A549 (cell line): ENCODE data around the gene LIPA. TPM values are rescaled to one million over a fixed set of nuclear protein-coding genes. Genes with fewer than 3 reads are reported as not detected.

Source experiments
- ATAC-seq, 2 experiments: fragments of 200-7000 bp in 1 of 2; fragments of >200 bp in 1 of 2; cut with Nextera tagmentation in 1 of 2; cut with Tn5 transposase in 1 of 2; 3 replicates each; pipeline versions ENCODE4 v1.8.0 to v1.9.1; 2018 to 2020; ENCODE audit warnings: mild to moderate bottlenecking in 1 of 2, moderate library complexity in 1 of 2
- CTCF ChIA-PET: fragments of 300-600 bp; sonication (Branson Sonifier 250); formaldehyde crosslinking; extraction: SDS; loops from one replicate; lab custom pipeline; 2021; ENCODE audit warnings: antibody characterized with exemption, inconsistent platforms; lab: Yijun Ruan, JAX
- POLR2A ChIA-PET: fragments of 350-600 bp; formaldehyde crosslinking; extraction: SDS; loops from one replicate; lab custom pipeline; 2021; ENCODE audit warnings: antibody characterized with exemption, inconsistent platforms; lab: Yijun Ruan, JAX
- DNase-seq, 2 experiments: peaks; one replicate each; pipeline versions ENCODE4 v3.0.0 to v3.0.0-alpha.2; 2011 to 2016; ENCODE audit warnings: low read depth in 1 of 2, low spot score in 1 of 2
- FAIRE-seq: peaks from 2 replicates; lab custom pipeline; 2011; peaks lifted over from hg19 to GRCh38; lab: Jason Lieb, UNC
- H3K27ac ChIP-seq, 2 experiments: fragments of >200 bp; sonication (Bioruptor Twin); formaldehyde crosslinking; 3 replicates each; pipeline ENCODE4 v1.5.1; 2016 to 2017
- H3K4me1 ChIP-seq: fragments of >200 bp; sonication (Bioruptor Twin); formaldehyde crosslinking; 3 replicates; pipeline ENCODE4 v1.6.1; 2016
- H3K4me2 ChIP-seq: fragments of >200 bp; sonication (Bioruptor Twin); formaldehyde crosslinking; 3 replicates; pipeline ENCODE4 v1.6.1; 2016
- H3K4me3 ChIP-seq: fragments of >200 bp; sonication (Bioruptor Twin); formaldehyde crosslinking; 3 replicates; pipeline ENCODE4 v1.5.1; 2016
- H3K9me3 ChIP-seq: fragments of >200 bp; sonication (Bioruptor Twin); formaldehyde crosslinking; 3 replicates; pipeline ENCODE4 v1.6.1; 2016
- CEBPB ChIP-seq, 2 experiments: fragments of >200 bp in 1 of 2; sonication (Bioruptor Twin) in 1 of 2; formaldehyde crosslinking in 1 of 2; IDR thresholded peaks; 2 replicates each; pipeline ENCODE4 v1.6.1; 2012 to 2016
- CHD2 ChIP-seq: fragments of 150-350 bp; IDR thresholded peaks from 2 replicates; pipeline ENCODE4 v1.6.1; 2014; ENCODE audit warnings: low read length; ENCODE audit not compliant: partially characterized antibody
- EHF ChIP-seq: fragments of 250-450 bp; sonication (Bioruptor Pico); IDR thresholded peaks from 2 replicates; pipeline ENCODE4 v1.5.0; 2020; ENCODE audit warnings: mild to moderate bottlenecking
- EP300 ChIP-seq, 2 experiments: fragments of >200 bp; sonication (Bioruptor Twin); formaldehyde crosslinking; IDR thresholded peaks; 2 replicates in 1 of 2; 3 replicates in 1 of 2; pipeline ENCODE4 v1.6.1; 2016 to 2017
- ESRRA ChIP-seq: fragments of 150-350 bp; IDR thresholded peaks from 2 replicates; pipeline ENCODE4 v1.6.1; 2014; ENCODE audit warnings: mild to moderate bottlenecking, low read length, borderline replicate concordance
- FOSB ChIP-seq: fragments of 250-450 bp; sonication (Bioruptor Pico); IDR thresholded peaks from 2 replicates; pipeline ENCODE4 v1.5.0; 2020; ENCODE audit warnings: mild to moderate bottlenecking, moderate library complexity
- HDAC2 ChIP-seq: fragments of 200-600 bp; sonication (generic); IDR thresholded peaks from 2 replicates; pipeline ENCODE4 v1.6.1; 2016
- HOXA7 ChIP-seq: fragments of 250-450 bp; sonication (Bioruptor Pico); IDR thresholded peaks from 2 replicates; pipeline ENCODE4 v1.5.0; 2020; ENCODE audit warnings: mild to moderate bottlenecking, moderate library complexity
- HOXB13 ChIP-seq: fragments of 250-450 bp; sonication (Bioruptor Pico); IDR thresholded peaks from 2 replicates; pipeline ENCODE4 v1.5.0; 2020; ENCODE audit warnings: low read depth, mild to moderate bottlenecking, moderate library complexity
- JUN ChIP-seq, 2 experiments: fragments of >200 bp; sonication (Bioruptor Twin); formaldehyde crosslinking; IDR thresholded peaks; 2 replicates in 1 of 2; 3 replicates in 1 of 2; pipeline ENCODE4 v1.6.1; 2016 to 2017
- JUNB ChIP-seq: fragments of >200 bp; sonication (Bioruptor Twin); formaldehyde crosslinking; IDR thresholded peaks from 2 replicates; pipeline ENCODE4 v1.6.1; 2016
- KDM1A ChIP-seq: fragments of 200-600 bp; sonication (generic); IDR thresholded peaks from 2 replicates; pipeline ENCODE4 v1.6.1; 2016; ENCODE audit warnings: low read depth, mild to moderate bottlenecking
- MYC ChIP-seq: IDR thresholded peaks from 2 replicates; pipeline ENCODE4 v1.6.1; 2012; ENCODE audit warnings: mild to moderate bottlenecking, inconsistent platforms, low read length, improper control_type of control experiment, borderline replicate concordance
- POLR2A ChIP-seq: IDR thresholded peaks from 2 replicates; pipeline ENCODE4 v1.6.1; 2012; ENCODE audit warnings: mild to moderate bottlenecking, low read length
- RAD21 ChIP-seq, 2 experiments: fragments of >200 bp in 1 of 2; sonication (Bioruptor Twin) in 1 of 2; formaldehyde crosslinking in 1 of 2; IDR thresholded peaks in 1 of 2; conservative IDR thresholded peaks in 1 of 2; 2 replicates in 1 of 2; 3 replicates in 1 of 2; pipeline ENCODE4 v1.6.1; 2012 to 2018; ENCODE audit warnings: inconsistent platforms in 1 of 2
- RARB ChIP-seq: fragments of 250-450 bp; sonication (Bioruptor Pico); IDR thresholded peaks from 2 replicates; pipeline ENCODE4 v1.8.0; 2021; ENCODE audit warnings: mild to moderate bottlenecking, moderate library complexity
- RNF2 ChIP-seq: fragments of 200-600 bp; sonication (generic); IDR thresholded peaks from 2 replicates; pipeline ENCODE4 v1.6.1; 2016; ENCODE audit warnings: low read depth, mild to moderate bottlenecking, antibody characterized with exemption, moderate library complexity, borderline replicate concordance
- SMC3 ChIP-seq: fragments of >200 bp; sonication (Bioruptor Twin); formaldehyde crosslinking; IDR thresholded peaks from 3 replicates; pipeline ENCODE4 v1.6.1; 2018; ENCODE audit warnings: inconsistent platforms
- TFCP2L1 ChIP-seq: fragments of 250-450 bp; sonication (Bioruptor Pico); IDR thresholded peaks from 2 replicates; pipeline ENCODE4 v1.5.0; 2021; ENCODE audit warnings: mild to moderate bottlenecking
- USF2 ChIP-seq: fragments of 450-650 bp; IDR thresholded peaks from 2 replicates; pipeline ENCODE4 v1.6.1; 2014; ENCODE audit warnings: antibody characterized with exemption
- ZC3H11A ChIP-seq: fragments of 450-650 bp; IDR thresholded peaks from 2 replicates; pipeline ENCODE4 v1.6.1; 2014; ENCODE audit warnings: antibody characterized with exemption, mild to moderate bottlenecking
- ZFP36 ChIP-seq: fragments of 450-650 bp; IDR thresholded peaks from 2 replicates; pipeline ENCODE4 v1.6.1; 2014; ENCODE audit warnings: borderline replicate concordance; ENCODE audit not compliant: partially characterized antibody
- ZSCAN20 ChIP-seq: fragments of 250-450 bp; sonication (Bioruptor Pico); IDR thresholded peaks from 2 replicates; pipeline ENCODE4 v1.8.0; 2022; ENCODE audit warnings: mild to moderate bottlenecking, moderate library complexity
- WGBS: methylation state at CpG from one replicate; pipeline ENCODE4 v1.1.6; 2017; ENCODE audit errors: missing lambda C conversion rate; 5-methylcytosine and 5-hydroxymethylcytosine counted together
- polyA plus RNA-seq, 4 experiments: library from polyadenylated mRNA; depleted of rRNA in 3 of 4; stranded (reverse); fragments of >200 nt; fragmentation: RNase III in 1 of 4; extraction: RNeasy Plus Mini Kit Qiagen cat#74134 plus additional on column Dnase treatment in 1 of 4; gene quantifications; 2 replicates in 3 of 4; 3 replicates in 1 of 4; pipeline ENCODE4 v1.2.3, GENCODE V29; 2011 to 2017
- TF ChIP-seq, protein P1 (sequence below): fragments of >200 bp; sonication (Bioruptor Twin); formaldehyde crosslinking; IDR thresholded peaks from 3 replicates; pipeline ENCODE4 v1.5.1; 2016
- TF ChIP-seq, protein P2 (sequence below): IDR thresholded peaks from 2 replicates; pipeline ENCODE4 v1.6.1; 2012

LIPA gene
- polyA plus RNA-seq, 2 of the 4 experiments (the other 2 are of a cell fraction) = 51.2 to 80.2 TPM

DNA sequence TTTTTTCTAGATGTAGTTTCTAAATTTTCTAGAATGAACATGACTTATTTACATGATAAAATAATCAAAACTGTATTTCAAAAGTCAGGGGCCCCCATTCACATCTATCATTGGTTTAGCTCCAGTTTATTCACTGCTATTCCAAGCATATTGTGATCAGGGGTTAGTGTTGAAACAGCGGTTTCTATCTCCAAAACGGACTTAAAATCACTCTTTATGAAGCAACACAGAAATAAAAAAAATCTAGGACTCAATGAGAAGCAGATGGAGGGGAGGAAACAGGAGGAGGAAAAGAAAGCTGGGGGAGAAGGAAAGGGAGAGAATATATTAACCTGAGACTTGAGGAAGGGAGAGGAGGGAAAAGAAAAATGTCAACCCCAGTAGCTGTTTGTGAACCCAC is 29.7 kb downstream of the LIPA start (continued):
- no peak for TF ChIP-seq USF2

- H3K4me1 ChIP-seq = peaks cover 6% of the 10 kb centered on the region; the same call in 2 of the 3 replicates
- POLR2A ChIA-PET = no interaction called here
- no peak for ATAC-seq
- 85% methylated on average over 4 of the region's 4 CpGs for WGBS
- no peak overlapping the region for H3K4me3 ChIP-seq
- TF ChIP-seq TFCP2L1 = no peak
- TF ChIP-seq RNF2 = no peak
- no peak for TF ChIP-seq EHF
- no peak for TF ChIP-seq CHD2
- TF ChIP-seq CEBPB (IDR thresholded peaks at IDR 0.05) = no peak
- no peak for TF ChIP-seq POLR2A
- no peak for TF ChIP-seq EP300 (IDR thresholded peaks at IDR 0.05)
- TF ChIP-seq KDM1A = no peak
- TF ChIP-seq FOSB = no peak
- TF ChIP-seq JUNB = no peak
- no peak for TF ChIP-seq HOXA7
- no peak for TF ChIP-seq MYC
- no peak for TF ChIP-seq ZC3H11A
- no peak for TF ChIP-seq RARB (CRISPR knock-in tag)
- no peak for TF ChIP-seq ZSCAN20
- no peak for TF ChIP-seq HDAC2
- no peak for TF ChIP-seq HOXB13 (CRISPR knock-in tag)
- TF ChIP-seq JUN (IDR thresholded peaks at IDR 0.05) = no peak
- TF ChIP-seq ESRRA = no peak
- H3K9me3 ChIP-seq = no peaks in the 10 kb centered on the region
- CTCF ChIA-PET = interaction anchor here (1.4 to 3.3 kb wide), 6 partner anchors 9 to 655 kb away, joined by 3 to 34 read pairs (median 16); no protein-coding TSS in a partner anchor
- no peak for DNase-seq
- H3K4me2 ChIP-seq = no peak overlapping the region
- FAIRE-seq = no peak
- no peak overlapping the region for H3K27ac ChIP-seq
Observed at GRCh38 chr10:89219513-89220218, 31.9 kb downstream of the LIPA start.

DNA sequence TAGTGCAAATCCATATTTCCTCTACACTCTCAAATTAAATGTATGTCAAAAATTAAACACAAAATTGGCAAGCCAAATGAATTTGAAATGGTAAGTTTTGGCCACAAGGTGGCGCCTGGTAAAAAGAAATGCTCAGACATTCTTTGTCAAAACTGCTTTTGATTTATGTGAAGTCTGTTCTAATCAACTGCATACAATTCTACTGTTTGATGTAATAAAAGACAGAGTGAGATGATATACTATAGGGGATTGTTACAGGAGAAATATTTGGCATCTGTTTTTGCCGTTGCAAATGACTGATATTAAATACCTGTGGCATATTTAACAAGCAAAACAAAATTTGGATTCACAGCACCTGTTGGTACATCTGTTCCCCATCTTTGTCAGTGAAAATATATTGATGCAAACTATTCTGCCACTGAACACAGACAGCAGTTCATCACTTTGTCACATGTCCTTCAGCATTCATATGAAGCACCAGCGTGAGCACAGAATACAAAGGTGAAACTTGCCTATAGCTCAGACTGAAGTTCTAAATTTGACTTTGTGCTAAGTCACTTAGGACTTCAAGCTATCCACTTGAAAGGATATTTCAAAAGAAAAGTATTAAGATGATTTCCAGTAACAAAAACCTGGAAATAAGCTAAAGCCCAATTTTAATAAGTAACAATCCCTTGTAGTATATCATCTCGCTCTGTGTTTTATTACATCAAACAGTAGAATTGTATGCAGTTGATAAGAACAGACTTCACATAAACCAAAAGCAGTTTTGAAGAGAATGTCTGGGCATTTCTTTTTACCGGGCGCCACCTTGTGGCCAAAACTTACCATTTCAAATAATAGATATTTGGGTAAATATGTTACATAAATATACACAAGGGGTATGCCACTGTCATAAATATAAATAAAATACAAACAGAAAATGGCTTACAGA is 34.3 kb downstream of the LIPA start:
- 27% methylated on average over 6 of the region's 6 CpGs for WGBS
- H3K9me3 ChIP-seq = no peaks in the 10 kb centered on the region
- no peak overlapping the region for H3K4me3 ChIP-seq
- ATAC-seq (peak; percentile 69 to 74; a peak in 4 of 6 replicates), FAIRE-seq (peak; percentile 78), DNase-seq (peak; percentile 24 to 58)
- H3K27ac ChIP-seq = no peak overlapping the region
- H3K4me1 ChIP-seq = peaks cover 6% of the 10 kb centered on the region; the same call in 2 of the 3 replicates
- ChIA-PET POLR2A (no interaction called here), CTCF (interaction anchor here (0.8 to 3.3 kb wide), 34 partner anchors 10 to 383 kb away, joined by 3 to 34 read pairs (median 6); partner anchors contain the start of genes CH25H and LIPA)
- TF ChIP-seq HDAC2 = no peak
- TF ChIP-seq JUN (IDR thresholded peaks at IDR 0.05) = no peak
- TF ChIP-seq SMC3 = peak; percentile 70
- TF ChIP-seq RAD21 (conservative IDR thresholded peaks at IDR 0.05 in 1 of 2, IDR thresholded peaks at IDR 0.05 in 1 of 2) = peak; percentile 69 to 70
- no peak for TF ChIP-seq ZFP36
- TF ChIP-seq, protein P1, sequence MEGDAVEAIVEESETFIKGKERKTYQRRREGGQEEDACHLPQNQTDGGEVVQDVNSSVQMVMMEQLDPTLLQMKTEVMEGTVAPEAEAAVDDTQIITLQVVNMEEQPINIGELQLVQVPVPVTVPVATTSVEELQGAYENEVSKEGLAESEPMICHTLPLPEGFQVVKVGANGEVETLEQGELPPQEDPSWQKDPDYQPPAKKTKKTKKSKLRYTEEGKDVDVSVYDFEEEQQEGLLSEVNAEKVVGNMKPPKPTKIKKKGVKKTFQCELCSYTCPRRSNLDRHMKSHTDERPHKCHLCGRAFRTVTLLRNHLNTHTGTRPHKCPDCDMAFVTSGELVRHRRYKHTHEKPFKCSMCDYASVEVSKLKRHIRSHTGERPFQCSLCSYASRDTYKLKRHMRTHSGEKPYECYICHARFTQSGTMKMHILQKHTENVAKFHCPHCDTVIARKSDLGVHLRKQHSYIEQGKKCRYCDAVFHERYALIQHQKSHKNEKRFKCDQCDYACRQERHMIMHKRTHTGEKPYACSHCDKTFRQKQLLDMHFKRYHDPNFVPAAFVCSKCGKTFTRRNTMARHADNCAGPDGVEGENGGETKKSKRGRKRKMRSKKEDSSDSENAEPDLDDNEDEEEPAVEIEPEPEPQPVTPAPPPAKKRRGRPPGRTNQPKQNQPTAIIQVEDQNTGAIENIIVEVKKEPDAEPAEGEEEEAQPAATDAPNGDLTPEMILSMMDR = peak; percentile 84
- TF ChIP-seq, protein P2, sequence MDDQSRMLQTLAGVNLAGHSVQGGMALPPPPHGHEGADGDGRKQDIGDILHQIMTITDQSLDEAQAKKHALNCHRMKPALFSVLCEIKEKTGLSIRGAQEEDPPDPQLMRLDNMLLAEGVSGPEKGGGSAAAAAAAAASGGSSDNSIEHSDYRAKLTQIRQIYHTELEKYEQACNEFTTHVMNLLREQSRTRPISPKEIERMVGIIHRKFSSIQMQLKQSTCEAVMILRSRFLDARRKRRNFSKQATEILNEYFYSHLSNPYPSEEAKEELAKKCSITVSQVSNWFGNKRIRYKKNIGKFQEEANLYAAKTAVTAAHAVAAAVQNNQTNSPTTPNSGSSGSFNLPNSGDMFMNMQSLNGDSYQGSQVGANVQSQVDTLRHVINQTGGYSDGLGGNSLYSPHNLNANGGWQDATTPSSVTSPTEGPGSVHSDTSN = no peak
- H3K4me2 ChIP-seq = peak overlapping the region; percentile 12; the same call in 1 of the 3 replicates
